Stimulated activated CD8-positive, alpha-beta memory T cell treated with anti-CD3 and anti-CD28 coated beads, Interleukin-4, amount 100 ng/mL, for 48 hours (primary cell): ENCODE data around the gene USP8.

Source experiments
- DNase-seq: peaks from one replicate; pipeline ENCODE4 v3.0.0-alpha.2; 2020

Gene USP8

GRCh38 chr15:50546566-50546965, 122.4 kb downstream of the USP8 start, which contains the start of gene USP50:
Gene USP50 (minus strand): TSS chr15:50546666. CDS start chr15:50546525, 141 bp downstream.
- DNase-seq, result no peak

GRCh38 chr15:50549326-50549725, 125.1 kb downstream of the USP8 start:
- DNase-seq, result no peak

GRCh38 chr15:50552238-50552637, 128.0 kb downstream of the USP8 start:
- no peak for DNase-seq

- DNase-seq, result no peak
These were observed 132.6 kb downstream of the USP8 start for GRCh38 chr15:50556642-50557371.

- DNase-seq, result no peak
These were observed 133.8 kb downstream of the USP8 start for GRCh38 chr15:50558012-50558411.

- no peak for DNase-seq
These were observed 138.8 kb downstream of the USP8 start for GRCh38 chr15:50562735-50563640.

- no peak for DNase-seq
These were observed 139.6 kb downstream of the USP8 start for GRCh38 chr15:50563756-50564155.
